GM19239 (cell line): ENCODE measurements around the gene KCTD16.

Source experiments
- DNase-seq: peaks from one replicate; pipeline ENCODE4 v3.0.0; 2011; ENCODE audit warnings: low spot score; ENCODE audit not compliant: insufficient read length
- FAIRE-seq: peaks from 2 replicates; lab custom pipeline; 2011; peaks lifted over from hg19 to GRCh38; lab: Jason Lieb, UNC

KCTD16 gene

GRCh38 chr5:144377207-144377606 is 206.5 kb downstream of the KCTD16 start:
- DNase-seq (no peak), FAIRE-seq (no peak)

DNA sequence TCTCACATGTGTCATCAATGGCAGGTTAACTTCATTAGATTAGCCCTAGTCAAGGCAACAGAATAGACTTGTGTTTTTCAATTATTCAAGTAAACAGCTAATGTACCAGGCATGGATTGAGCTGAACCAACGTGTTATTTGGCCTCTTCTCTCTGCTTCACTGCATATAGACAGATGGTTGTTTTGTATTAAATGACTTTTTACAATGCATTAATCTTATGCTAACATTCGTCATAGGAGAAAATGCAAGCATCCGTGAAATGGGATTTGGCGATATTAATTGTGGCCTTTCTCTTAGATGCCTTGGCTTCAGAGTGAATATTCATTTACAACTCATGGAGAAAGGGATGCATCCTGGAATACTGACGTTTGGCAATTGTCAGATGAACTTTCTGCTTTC is 208.0 kb downstream of the KCTD16 start:
- no peak for DNase-seq
- FAIRE-seq: no peak

GRCh38 chr5:144385597-144385996 is 214.9 kb downstream of the KCTD16 start:
- FAIRE-seq (no peak), DNase-seq (no peak)

DNA sequence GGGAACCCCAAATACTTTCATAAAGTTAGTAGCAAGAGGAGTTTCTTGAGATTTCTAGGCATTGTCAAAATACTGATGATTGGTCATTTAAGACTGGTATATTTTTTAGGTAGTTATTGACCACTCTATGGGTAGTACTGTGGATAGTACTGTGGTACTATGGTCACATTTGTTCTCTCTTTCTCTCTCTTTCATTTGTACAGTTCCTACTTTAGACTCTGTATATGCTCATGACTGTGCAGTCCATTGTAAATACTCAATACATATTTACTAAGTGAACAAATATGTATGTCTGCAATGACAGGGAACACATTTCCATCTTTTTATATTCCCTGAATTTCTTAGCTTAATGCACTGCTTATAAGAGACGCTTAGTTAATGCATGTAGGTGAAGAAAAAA is 215.6 kb downstream of the KCTD16 start:
- DNase-seq (no peak), FAIRE-seq (no peak)

DNA sequence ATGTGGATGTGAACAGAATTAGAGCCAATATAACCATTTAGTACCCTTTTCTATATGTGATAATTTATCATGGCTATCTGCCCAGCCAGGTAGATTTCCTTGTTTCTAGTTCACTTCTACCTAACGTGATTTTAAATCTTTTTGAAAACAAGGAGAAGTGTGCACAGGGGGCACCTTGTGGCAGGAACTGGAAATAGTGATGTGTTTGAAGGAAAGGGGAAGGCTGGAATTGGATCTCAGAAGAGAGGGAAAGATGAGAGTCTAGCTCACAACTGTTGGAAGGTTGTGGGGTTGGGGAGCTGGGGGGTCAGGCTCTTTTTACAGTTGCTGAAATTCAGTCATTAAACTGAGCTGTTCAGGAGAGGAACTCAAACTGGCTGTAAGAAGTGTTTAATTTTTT is 219.5 kb downstream of the KCTD16 start:
- DNase-seq (no peak), FAIRE-seq (no peak)

DNA sequence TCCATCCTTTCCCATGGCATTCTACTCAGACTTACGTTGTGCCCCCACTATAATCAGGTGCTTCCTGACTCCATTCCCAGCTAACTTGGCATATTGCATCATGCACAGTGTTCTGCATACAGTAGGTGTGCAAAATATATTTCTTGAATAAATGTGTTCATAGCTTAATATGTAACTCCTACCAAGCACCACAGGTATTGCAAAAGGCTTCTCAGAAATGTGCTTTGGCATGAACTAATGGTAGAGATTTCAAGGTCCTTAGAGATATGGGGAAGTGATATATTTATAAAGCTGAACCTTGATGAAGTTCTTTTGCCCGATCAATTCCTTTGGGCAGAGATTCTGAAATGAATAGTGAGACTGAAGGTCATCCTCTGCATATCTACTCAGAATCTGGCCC is 220.4 kb downstream of the KCTD16 start:
- FAIRE-seq: no peak
- DNase-seq: no peak

- no peak for FAIRE-seq
Measured at GRCh38 chr5:144393641-144394435, 223.2 kb downstream of the KCTD16 start.

DNA sequence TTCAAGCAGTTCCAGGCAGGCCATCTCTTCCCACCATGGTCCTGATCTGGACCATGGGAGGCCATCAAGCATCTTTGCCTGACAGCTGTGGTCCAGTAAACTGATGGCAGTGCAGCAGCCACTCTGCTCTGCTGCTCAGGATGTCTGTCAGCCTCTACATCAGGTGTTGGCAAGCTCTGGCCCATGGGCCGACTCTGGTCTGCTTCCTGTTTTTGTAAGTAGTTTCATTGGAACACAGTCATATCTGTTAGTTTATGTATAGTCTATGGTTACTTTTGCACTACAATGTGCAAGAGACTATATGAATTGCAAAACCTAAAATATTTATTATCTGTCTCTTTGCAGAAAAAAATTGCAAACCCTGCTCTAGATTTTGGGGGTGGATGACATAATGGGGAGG is 225.0 kb downstream of the KCTD16 start:
- FAIRE-seq (no peak), DNase-seq (no peak)

More at GRCh38 chr5:144393641-144394435, 223.2 kb downstream of the KCTD16 start:
- DNase-seq: no peak

DNA sequence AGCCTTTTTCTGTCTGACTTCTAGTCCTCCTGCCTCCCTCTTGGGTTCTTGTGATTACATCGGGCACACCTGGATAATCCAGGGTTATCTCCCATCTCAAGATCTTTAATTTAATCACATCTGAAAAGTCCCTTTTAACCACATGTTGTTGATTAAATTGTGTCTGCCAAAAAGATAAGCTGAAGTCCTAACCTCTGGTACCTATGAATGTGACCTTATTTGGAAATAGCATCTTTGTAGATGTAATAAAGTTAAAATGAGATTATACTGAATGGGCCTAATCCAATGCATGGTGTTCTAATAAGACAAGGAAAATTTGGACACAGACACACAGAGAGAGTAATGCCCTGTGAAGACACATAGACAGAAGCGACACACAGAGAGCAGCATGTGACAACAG is 232.4 kb downstream of the KCTD16 start:
- no peak for FAIRE-seq
- DNase-seq: no peak

DNA sequence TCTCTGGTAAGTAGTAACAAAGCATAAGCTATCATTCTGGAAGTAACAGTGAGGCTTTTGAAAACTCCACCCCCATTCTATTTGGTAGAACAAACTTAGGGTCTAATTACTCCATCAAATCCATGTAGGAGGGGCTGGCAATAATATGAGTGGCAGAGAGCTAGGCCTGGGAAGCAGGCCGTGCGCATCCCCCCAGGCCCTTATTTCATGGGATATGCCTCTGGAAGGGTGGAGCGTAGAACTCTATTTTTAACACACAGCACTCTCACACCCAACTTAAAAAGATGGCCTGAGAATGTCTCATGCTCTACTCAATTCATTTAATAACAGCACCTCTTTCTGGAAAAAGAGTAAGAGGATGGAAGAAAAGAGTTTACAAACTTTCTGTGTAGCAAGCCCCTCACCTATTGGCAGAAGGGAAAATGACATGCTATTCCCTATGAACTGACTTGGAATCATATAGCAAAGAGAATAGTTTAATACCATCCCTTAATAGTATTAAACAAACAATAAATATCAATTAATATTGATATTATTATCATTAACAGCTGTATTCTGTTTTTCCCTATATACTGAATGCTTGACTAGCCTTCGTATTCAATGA is 233.2 kb downstream of the KCTD16 start:
- no peak for DNase-seq

DNA sequence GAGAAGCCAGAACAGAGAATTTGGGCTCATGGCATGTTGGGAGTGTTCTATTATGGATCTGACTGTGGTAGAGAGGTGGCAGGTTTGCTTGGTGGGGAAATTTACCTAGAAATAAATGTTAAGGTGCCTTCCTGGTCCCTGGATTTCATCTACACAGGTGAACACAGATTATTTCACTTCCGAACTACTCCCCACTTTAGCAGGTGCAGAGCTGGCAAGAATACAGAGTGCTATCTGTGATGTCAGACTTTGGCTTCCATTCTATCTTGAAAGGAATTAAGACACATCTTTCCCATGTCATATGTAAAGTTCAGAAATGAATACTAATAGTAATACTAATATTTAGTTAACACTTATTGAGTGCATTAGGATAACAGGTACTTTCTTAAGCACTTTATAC is 234.0 kb downstream of the KCTD16 start:
- FAIRE-seq (no peak), DNase-seq (no peak)

More for the DNA sequence above, 233.2 kb downstream of the KCTD16 start:
- FAIRE-seq: no peak

- no peak for FAIRE-seq
- no peak for DNase-seq
Measured at GRCh38 chr5:144405991-144406390, 235.3 kb downstream of the KCTD16 start.

DNA sequence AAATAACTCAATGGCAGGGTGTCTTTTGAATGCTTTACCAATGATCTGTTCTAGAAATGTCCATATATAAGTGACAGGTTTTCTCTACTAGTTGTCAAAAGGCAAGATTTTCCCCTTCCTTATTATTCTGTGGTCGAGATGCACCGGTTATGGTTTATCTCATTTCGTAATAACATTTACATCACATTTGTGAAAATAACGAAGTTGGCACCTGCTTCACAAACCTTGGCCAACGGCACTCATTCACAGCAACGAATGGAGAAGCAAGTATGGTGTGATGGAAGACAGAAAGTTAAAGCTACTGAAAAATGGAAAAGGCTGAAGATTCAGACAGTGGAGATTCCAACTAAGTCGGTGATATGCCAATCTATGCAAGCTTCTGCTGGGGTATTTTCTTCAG is 235.8 kb downstream of the KCTD16 start:
- no peak for FAIRE-seq
- DNase-seq: no peak

DNA sequence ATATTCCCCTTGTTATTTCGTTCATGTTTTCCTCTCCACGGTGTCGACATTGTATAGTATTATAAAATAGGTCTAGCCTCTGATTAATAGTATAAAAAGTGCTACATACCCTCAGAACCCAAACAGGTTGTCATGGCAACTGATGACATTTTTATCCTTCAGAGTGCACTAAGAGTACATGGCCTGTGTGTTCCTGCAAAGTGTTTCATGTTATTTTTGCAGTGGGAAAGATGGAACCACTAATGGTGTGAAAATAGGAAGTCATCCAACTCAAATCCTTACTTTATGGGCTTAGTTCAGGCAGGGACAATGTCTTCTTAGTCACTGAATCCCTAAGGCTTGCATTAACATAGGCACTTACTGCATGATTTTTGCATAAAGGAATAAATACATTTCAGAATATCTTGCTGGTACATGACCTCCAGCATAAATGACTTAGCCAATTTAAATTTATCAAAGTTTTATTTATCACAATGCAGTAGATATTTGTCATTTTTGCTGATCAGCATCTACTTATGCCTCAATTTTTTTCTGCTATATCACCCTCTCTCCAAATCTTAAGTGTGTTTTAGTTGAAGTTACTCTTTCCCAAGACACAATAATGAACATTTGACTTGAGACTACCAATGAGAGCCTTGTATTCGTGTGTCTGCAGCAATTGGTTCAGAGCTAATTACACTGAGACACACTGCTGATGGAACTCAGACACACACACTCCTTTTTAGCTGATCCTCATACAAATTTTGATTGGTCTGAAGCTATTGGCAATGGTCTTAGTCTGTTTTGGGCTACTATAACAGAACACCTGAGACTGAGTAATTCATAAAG is 243.7 kb downstream of the KCTD16 start:
- no peak for DNase-seq
- no peak for FAIRE-seq

DNA sequence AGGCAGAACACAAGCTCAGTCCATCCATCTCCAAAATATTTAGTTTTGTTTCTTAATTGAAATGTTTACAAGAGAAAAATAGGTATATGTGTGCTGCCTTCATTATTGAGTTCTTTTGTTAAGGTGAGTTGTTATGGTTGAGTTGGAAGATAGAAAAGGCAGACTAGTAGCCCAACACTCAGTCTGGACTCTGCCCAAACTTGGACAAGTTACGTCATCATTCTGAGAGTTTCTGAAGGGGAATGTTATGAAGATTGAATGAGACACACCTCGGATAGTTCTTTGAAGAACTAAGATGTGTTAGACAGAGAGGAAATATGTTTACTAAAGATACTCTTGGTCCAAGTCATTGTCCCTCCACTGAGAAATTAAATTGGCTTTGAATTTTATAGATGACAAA is 245.5 kb downstream of the KCTD16 start:
- DNase-seq: no peak
- FAIRE-seq: no peak

DNA sequence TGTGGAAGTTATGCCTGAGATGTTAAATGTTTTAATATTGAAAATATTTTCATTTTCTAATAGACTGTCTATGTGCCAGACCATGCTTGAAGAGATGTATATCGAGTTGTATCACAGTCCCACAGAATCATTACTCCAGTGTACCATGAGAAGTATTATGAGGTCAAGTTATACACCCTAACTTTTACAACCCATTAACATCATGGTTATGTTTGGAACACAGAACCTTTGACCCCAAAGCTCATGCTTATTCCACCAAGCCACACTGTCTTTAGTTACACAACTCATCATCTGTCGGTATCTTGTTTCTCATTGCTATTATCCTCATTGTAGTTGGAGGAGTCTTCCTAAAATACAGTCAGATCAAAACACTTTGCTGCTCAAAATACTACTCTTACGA is 248.0 kb downstream of the KCTD16 start:
- DNase-seq (no peak), FAIRE-seq (no peak)

DNA sequence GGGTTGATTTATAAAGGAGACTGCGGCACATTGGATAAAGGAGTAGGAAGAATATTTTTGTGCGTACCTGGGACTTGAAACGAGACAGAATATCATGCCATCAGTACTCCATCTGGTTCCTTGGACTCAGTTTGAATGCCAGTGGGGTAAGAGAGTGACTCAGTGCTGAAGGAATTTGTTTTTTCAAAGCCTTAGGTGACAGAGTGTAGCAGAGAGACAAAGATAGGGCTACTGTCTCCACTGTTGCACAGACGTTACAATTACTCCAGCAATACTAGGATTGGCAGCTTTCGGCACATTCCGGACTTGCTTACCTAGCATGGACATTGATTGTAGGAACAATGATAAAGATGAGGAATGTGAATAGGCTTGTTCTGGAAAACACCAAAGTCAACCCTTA is 250.7 kb downstream of the KCTD16 start:
- DNase-seq (no peak), FAIRE-seq (no peak)

GRCh38 chr5:144422018-144422727 is 251.5 kb downstream of the KCTD16 start:
- no peak for FAIRE-seq
- DNase-seq: no peak

GRCh38 chr5:144427866-144428265 is 257.2 kb downstream of the KCTD16 start:
- DNase-seq (no peak), FAIRE-seq (no peak)

- DNase-seq (no peak), FAIRE-seq (no peak)
Measured at GRCh38 chr5:144428326-144428725, 257.7 kb downstream of the KCTD16 start.
